Pancreas (tissue), 10 donors: ENCODE data around the gene INPP5E. TPM values are rescaled to one million over a fixed set of nuclear protein-coding genes. Genes with fewer than 3 reads are reported as not detected.

Experiments
- ATAC-seq, 4 donors: fragments of 200-7000 bp; cut with Tn5 transposase; one replicate each; pipeline versions ENCODE4 v1.8.0 to v1.9.1; 2020; ENCODE audit warnings: mild to moderate bottlenecking in 4 of 4, moderate library complexity in 4 of 4
- DNase-seq, 6 donors: peaks; one replicate each; pipeline ENCODE4 v3.0.0-alpha.2; 2020
- FAIRE-seq: peaks from 2 replicates; lab custom pipeline; 2012; peaks lifted over from hg19 to GRCh38; lab: Jason Lieb, UNC
- H3K27ac ChIP-seq, 4 donors: fragments of 200-600 bp; sonication (generic); 1 replicate in 3 of 4; 2 replicates in 1 of 4; pipeline versions ENCODE4 v1.5.0 to v1.8.0; 2020
- H3K27me3 ChIP-seq, 4 donors: fragments of 200-600 bp; one replicate each; pipeline ENCODE4 v1.8.0; 2021
- H3K36me3 ChIP-seq, 3 donors: fragments of 200-600 bp; sonication (generic) in 1 of 3; one replicate each; pipeline versions ENCODE4 v1.5.0 to v1.8.0; 2020 to 2021
- H3K4me1 ChIP-seq, 3 donors: fragments of 200-600 bp; one replicate each; pipeline ENCODE4 v1.8.0; 2021
- H3K4me3 ChIP-seq, 4 donors: fragments of 200-600 bp; sonication (generic) in 2 of 4; one replicate each; pipeline versions ENCODE4 v1.5.0 to v1.8.0; 2020 to 2021
- H3K9me3 ChIP-seq, 4 donors: fragments of 200-600 bp; one replicate each; pipeline ENCODE4 v1.8.0; 2021
- WGBS, 2 donors: extraction: QIAGEN DNeasy Blood & Tissue Kit; methylation state at CpG; one replicate each; pipeline ENCODE4 v1.1.7; 2013; 5-methylcytosine and 5-hydroxymethylcytosine counted together
- intact Hi-C, 3 donors: fragments of 100-400 bp; cut with DNase I; formaldehyde crosslinking; loops; one replicate each; pipeline versions ENCODE4 v1.11.1 to v1.14.2; 2022
- polyA plus RNA-seq, 2 donors: library from polyadenylated mRNA; stranded (reverse); fragments of 200-250 nt; gene quantifications; one replicate each; pipeline ENCODE4 v1.2.3, GENCODE V29; 2013
- total RNA-seq, 6 donors: library from RNA; stranded (reverse); fragmentation: NEBNext Ultra II Directional in 4 of 6; extraction: Animal tissue kit (Norgen Biotek cat#: 25700) in 4 of 6; gene quantifications; one replicate each; pipeline versions ENCODE4 v1.2.1 to v1.2.4, GENCODE V29; 2021 to 2023
- TF ChIP-seq, protein P1 (sequence below), 4 donors: fragments of 200-600 bp; sonication (generic) in 3 of 4; IDR thresholded peaks; one replicate each; pipeline versions ENCODE4 v1.5.0 to v1.8.0; 2021; ENCODE audit warnings: antibody characterized with exemption in 4 of 4
- donor health status: healthy with polysubstance abuse.
- donor health status: DM: no; HTN: no; CAD: no; lungs with moderate emphysema.
- donor health status: DM: no; HTN: no; CAD: no.
- donor health status: control.
- donor health status: control.
- donor health status: Bipolar disorder and iron deficiency.
- donor health status: DM: yes; HTN: yes; CAD: no.
- donor health status: DM: no; HTN: no; CAD: no.
- donor health status: DM: no; HTN: no; CAD: no.
- donor health status: DM: yes; HTN: yes; CAD: no.

INPP5E gene
- total and polyA plus RNA-seq, 8 donors = 3.8 to 14.9 (median 5.7) TPM

DNA sequence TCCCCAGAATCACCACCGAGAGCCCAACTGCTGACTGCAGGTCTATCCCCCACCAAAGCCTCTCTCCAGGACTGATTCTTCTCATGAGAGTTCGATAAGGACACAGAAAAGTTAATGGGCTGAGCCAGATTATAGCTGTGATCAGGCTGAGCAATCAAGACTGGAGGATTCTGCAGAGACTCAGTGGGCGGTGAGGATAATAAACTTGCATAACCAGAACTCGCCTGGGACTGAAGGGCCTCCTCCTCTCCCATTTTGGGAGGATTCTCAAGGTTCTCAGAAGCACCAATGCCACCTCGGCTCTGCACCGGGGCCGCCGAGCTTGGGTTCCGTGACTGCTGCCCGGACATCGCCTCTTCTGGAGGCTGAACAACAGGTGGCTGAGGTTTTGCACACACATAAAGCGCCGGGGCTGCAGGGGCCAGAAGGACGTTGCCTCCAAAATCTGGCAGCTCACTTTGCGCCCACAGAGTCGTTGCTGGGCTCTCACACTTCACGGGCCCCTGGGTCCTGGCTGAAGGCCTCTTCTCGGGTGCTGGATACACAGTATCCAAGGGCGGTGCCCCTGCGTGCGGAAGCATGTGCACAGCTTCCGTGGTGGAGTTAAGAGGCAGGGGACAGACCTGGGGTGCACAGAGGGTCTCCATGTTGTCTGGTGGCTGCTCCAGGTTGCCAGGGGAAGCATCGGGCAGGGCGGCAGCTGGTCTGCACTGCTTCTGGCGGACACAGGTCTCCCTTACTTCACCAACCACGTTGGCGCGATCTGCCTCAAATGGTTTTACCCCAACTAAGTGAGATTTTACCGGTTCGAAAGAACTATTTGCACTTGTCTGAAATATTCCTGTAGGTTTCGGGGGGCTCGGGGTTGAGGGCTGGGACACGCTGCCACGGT, 35.6 kb upstream of the INPP5E start:
- H3K36me3 ChIP-seq = peaks cover 7 to 68% (median 47%) of the 10 kb centered on the region in 3 donors
- peaks cover 0 to 6% (median 3%) of the 10 kb centered on the region in 3 donors for H3K4me1 ChIP-seq
- DNase-seq = peak in 1 of 6 donors; percentile 50
- no peak overlapping the region for H3K27ac ChIP-seq
- 89 to 93% methylated on average over 34 of the region's 34 CpGs for WGBS, 2 donors
- intact Hi-C loops = no loop called here
- TF ChIP-seq, protein P1, sequence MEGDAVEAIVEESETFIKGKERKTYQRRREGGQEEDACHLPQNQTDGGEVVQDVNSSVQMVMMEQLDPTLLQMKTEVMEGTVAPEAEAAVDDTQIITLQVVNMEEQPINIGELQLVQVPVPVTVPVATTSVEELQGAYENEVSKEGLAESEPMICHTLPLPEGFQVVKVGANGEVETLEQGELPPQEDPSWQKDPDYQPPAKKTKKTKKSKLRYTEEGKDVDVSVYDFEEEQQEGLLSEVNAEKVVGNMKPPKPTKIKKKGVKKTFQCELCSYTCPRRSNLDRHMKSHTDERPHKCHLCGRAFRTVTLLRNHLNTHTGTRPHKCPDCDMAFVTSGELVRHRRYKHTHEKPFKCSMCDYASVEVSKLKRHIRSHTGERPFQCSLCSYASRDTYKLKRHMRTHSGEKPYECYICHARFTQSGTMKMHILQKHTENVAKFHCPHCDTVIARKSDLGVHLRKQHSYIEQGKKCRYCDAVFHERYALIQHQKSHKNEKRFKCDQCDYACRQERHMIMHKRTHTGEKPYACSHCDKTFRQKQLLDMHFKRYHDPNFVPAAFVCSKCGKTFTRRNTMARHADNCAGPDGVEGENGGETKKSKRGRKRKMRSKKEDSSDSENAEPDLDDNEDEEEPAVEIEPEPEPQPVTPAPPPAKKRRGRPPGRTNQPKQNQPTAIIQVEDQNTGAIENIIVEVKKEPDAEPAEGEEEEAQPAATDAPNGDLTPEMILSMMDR (IDR thresholded peaks at IDR 0.05) = no peak
- ATAC-seq = no peak
- H3K4me3 ChIP-seq = no peak overlapping the region
- H3K9me3 ChIP-seq = no peaks in the 10 kb centered on the region
- no peak for FAIRE-seq
- no peaks in the 10 kb centered on the region for H3K27me3 ChIP-seq

DNA sequence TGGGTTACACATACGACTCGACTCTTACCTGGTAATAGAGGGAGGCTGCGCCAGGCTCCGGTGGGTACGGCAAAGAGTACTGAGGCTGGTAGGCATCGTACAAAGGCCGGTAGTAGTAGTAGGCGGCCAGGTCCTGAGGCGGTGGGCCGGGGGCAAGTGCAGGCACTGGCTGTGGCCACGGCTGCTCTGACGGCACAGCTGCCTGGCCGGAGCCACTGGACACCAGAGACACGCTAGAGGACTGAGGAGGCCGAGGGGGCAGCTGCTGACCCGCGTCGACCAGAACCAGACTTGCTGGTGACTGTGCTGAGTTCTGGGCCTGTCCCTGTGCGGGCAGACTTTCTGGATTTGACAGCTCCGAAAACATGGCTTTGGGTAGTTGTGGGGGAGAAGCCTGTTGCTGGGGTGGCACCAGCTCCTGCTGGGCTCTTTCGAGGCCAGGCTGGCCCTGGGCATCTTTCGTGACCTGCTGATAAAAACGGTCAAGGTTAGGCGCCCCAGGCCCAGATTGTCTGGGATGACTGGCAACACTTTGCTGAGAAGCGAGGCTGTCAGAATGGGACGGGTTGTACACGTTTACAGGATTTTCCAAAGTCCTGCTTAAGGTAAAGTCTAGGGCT, 34.5 kb upstream of the INPP5E start:
- DNase-seq = peak in 1 of 6 donors; percentile 63
- H3K9me3 ChIP-seq = no peaks in the 10 kb centered on the region
- 88 to 90% methylated on average over 27 of the region's 27 CpGs for WGBS, 2 donors
- H3K27me3 ChIP-seq = no peaks in the 10 kb centered on the region
- H3K36me3 ChIP-seq = peaks cover 7 to 76% (median 47%) of the 10 kb centered on the region in 3 donors
- H3K4me1 ChIP-seq = peaks cover 0 to 6% (median under 1%) of the 10 kb centered on the region in 3 donors
- no peak overlapping the region for H3K4me3 ChIP-seq
- FAIRE-seq = no peak
- no peak for ATAC-seq
- TF ChIP-seq, protein P1 (IDR thresholded peaks at IDR 0.05) = no peak
- intact Hi-C loops = no loop called here
- H3K27ac ChIP-seq = no peak overlapping the region

DNA sequence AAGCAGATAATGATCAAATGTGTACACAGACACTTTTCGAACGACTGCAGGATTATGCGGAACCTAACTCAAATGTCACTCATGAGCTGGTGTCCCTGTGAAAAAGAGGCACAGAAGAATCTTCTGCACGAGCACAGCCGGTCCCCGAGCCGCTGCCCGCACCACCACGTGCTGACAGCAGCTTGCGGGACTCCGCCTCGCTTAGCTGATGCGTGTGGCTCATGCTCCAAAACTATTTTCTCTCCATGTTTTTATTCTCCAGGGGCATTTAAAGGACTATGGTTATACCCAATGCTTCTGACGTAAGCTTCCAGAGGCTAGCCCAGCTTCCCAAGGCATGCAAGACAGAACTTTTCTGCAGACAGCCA, 33.7 kb upstream of the INPP5E start:
- Histone ChIP-seq H3K27ac (no peak overlapping the region), H3K4me1 (no peaks in the 10 kb centered on the region), H3K36me3 (peaks cover 7 to 78% (median 47%) of the 10 kb centered on the region in 3 donors), H3K27me3 (no peaks in the 10 kb centered on the region), H3K4me3 (no peak overlapping the region), H3K9me3 (no peaks in the 10 kb centered on the region)
- DNase-seq (no peak), FAIRE-seq (no peak), ATAC-seq (no peak)
- TF ChIP-seq, protein P1 (IDR thresholded peaks at IDR 0.05) = no peak
- intact Hi-C loops = no loop called here
- 89 to 90% methylated on average over 14 of the region's 14 CpGs for WGBS, 2 donors

DNA sequence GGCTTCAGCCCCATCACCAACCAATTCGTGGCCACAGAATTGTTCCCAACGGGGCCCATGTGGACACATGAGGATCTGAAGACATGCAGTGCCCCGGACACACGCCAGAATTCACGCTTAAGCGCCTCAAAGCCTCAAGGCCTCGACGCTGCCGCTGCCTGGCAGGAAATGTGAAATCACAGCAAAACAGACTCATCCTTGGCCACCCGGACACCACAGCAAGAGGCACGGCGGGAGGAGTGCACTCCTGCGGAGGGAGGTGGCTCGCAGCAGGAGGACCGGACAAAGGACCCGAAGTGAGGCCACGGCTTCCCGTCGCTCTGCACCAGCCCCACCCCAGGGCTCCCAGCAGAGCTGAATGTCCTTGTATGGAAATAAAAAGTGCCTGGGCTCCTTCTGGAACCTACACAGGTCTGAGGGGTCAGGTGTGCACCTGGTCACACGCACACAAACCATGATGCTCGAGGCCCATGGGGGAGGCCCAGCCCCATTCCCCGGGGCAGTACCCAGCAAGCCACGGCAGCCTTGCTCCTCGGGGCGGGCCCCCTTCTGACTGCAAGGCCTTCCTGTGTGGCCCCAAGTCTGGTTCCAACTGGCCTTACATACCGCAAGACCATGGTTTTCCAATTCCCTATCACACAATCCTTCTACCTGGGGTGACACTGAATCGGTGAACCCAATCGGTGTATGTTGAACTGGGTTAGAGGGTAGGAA, 33.2 kb upstream of the INPP5E start:
- DNase-seq (peak in 1 of 6 donors; percentile 52), FAIRE-seq (no peak), ATAC-seq (no peak)
- H3K27me3 ChIP-seq = no peaks in the 10 kb centered on the region
- no peak overlapping the region for H3K4me3 ChIP-seq
- TF ChIP-seq, protein P1 (IDR thresholded peaks at IDR 0.05) = no peak
- H3K4me1 ChIP-seq = no peaks in the 10 kb centered on the region
- peaks cover 10 to 84% (median 52%) of the 10 kb centered on the region in 3 donors for H3K36me3 ChIP-seq
- intact Hi-C loops = no loop called here
- no peak overlapping the region for H3K27ac ChIP-seq
- no peaks in the 10 kb centered on the region for H3K9me3 ChIP-seq
- 86 to 88% methylated on average over 28 of the region's 28 CpGs for WGBS, 2 donors
